H9 (cell line): Measurements from ENCODE around the gene LYZL4. TPM values are rescaled to one million over a fixed set of nuclear protein-coding genes. Genes with fewer than 3 reads are reported as not detected.

Experiments
- DNase-seq: peaks from one replicate; pipeline ENCODE4 v3.0.0-alpha.2; 2017
- H2AFZ ChIP-seq: one replicate; pipeline ENCODE4 v1.6.1; 2013; ENCODE audit warnings: mild to moderate bottlenecking, low read length, control low read depth, moderate library complexity
- H2AK5ac ChIP-seq: 2 replicates; pipeline ENCODE4 v1.6.1; 2013; ENCODE audit warnings: low read length, control low read depth, mixed read lengths; ENCODE audit not compliant: insufficient read length
- H2BK120ac ChIP-seq: one replicate; pipeline ENCODE4 v1.6.1; 2013; ENCODE audit warnings: low read depth, mild to moderate bottlenecking, low read length, control low read depth, inconsistent platforms; ENCODE audit not compliant: poor library complexity, severe bottlenecking
- H2BK12ac ChIP-seq: 2 replicates; pipeline ENCODE4 v1.6.1; 2013; ENCODE audit warnings: low read length, control low read depth, mixed read lengths, low read depth; ENCODE audit not compliant: insufficient read length
- H2BK15ac ChIP-seq: 2 replicates; pipeline ENCODE4 v1.6.1; 2013; ENCODE audit warnings: low read depth, low read length, control low read depth
- H2BK20ac ChIP-seq: one replicate; pipeline ENCODE4 v1.6.1; 2013; ENCODE audit warnings: low read depth, mild to moderate bottlenecking, low read length, control low read depth, inconsistent platforms; ENCODE audit not compliant: poor library complexity, severe bottlenecking
- H2BK5ac ChIP-seq: 2 replicates; pipeline ENCODE4 v1.6.1; 2013; ENCODE audit warnings: low read length, control low read depth, mixed read lengths; ENCODE audit not compliant: insufficient read length
- H3K14ac ChIP-seq: 2 replicates; pipeline ENCODE4 v1.6.1; 2013; ENCODE audit warnings: low read length, control low read depth; ENCODE audit not compliant: insufficient read depth
- H3K18ac ChIP-seq: 2 replicates; pipeline ENCODE4 v1.6.1; 2013; ENCODE audit warnings: low read depth, mild to moderate bottlenecking, mixed read lengths, low read length, control low read depth; ENCODE audit not compliant: insufficient read length
- H3K23ac ChIP-seq: 2 replicates; pipeline ENCODE4 v1.6.1; 2013; ENCODE audit warnings: low read length, control low read depth, mixed read lengths, low read depth; ENCODE audit not compliant: insufficient read length
- H3K23me2 ChIP-seq: 2 replicates; pipeline ENCODE4 v1.6.1; 2013; ENCODE audit warnings: low read depth, mild to moderate bottlenecking, mixed read lengths, low read length, control low read depth; ENCODE audit not compliant: insufficient read length, poor library complexity, severe bottlenecking
- H3K27ac ChIP-seq: 2 replicates; pipeline ENCODE4 v1.5.1; 2013; ENCODE audit warnings: low read length, control low read depth, mixed read lengths, low read depth; ENCODE audit not compliant: insufficient read length
- H3K27me3 ChIP-seq: 2 replicates; pipeline ENCODE4 v1.6.1; 2013; ENCODE audit warnings: low read length, control low read depth, inconsistent platforms; ENCODE audit not compliant: insufficient read depth
- H3K4ac ChIP-seq: 2 replicates; pipeline ENCODE4 v1.6.1; 2013; ENCODE audit warnings: low read depth, mild to moderate bottlenecking, control low read depth, inconsistent platforms, low read length, moderate library complexity
- H3K4me1 ChIP-seq: 2 replicates; pipeline ENCODE4 v1.6.1; 2013; ENCODE audit warnings: low read length, control low read depth, inconsistent platforms; ENCODE audit not compliant: insufficient read depth
- H3K4me2 ChIP-seq: 2 replicates; pipeline ENCODE4 v1.6.1; 2013; ENCODE audit warnings: low read length, control low read depth, mixed read lengths; ENCODE audit not compliant: insufficient read length, insufficient read depth
- H3K56ac ChIP-seq: 2 replicates; pipeline ENCODE4 v1.6.1; 2013; ENCODE audit warnings: low read depth, mild to moderate bottlenecking, mixed read lengths, low read length, control low read depth; ENCODE audit not compliant: insufficient read length
- H3K79me1 ChIP-seq: 2 replicates; pipeline ENCODE4 v1.6.1; 2013; ENCODE audit warnings: low read depth, mild to moderate bottlenecking, moderate library complexity, low read length, control low read depth, inconsistent platforms; ENCODE audit not compliant: insufficient read depth, poor library complexity, severe bottlenecking
- H3K79me2 ChIP-seq: 2 replicates; pipeline ENCODE4 v1.6.1; 2013; ENCODE audit warnings: low read length, control low read depth, inconsistent platforms; ENCODE audit not compliant: insufficient read depth
- H3K9ac ChIP-seq: 2 replicates; pipeline ENCODE4 v1.6.1; 2013; ENCODE audit warnings: low read length, control low read depth, mixed read lengths; ENCODE audit not compliant: insufficient read length; ENCODE audit errors: extremely low read depth
- H3K9me3 ChIP-seq: one replicate; pipeline ENCODE4 v1.6.1; 2013; ENCODE audit warnings: low read depth, low read length, inconsistent platforms; ENCODE audit not compliant: control insufficient read depth
- H3T11ph ChIP-seq: one replicate; pipeline ENCODE4 v1.6.1; 2013; ENCODE audit warnings: mild to moderate bottlenecking, low read length, control low read depth, inconsistent platforms
- H4K20me1 ChIP-seq: one replicate; pipeline ENCODE4 v1.6.1; 2013; ENCODE audit not compliant: control insufficient read depth, insufficient read length, insufficient read depth
- H4K5ac ChIP-seq: 2 replicates; pipeline ENCODE4 v1.6.1; 2013; ENCODE audit warnings: low read depth, mild to moderate bottlenecking, mixed read lengths, low read length, control low read depth; ENCODE audit not compliant: insufficient read length
- H4K8ac ChIP-seq: replicated peaks from 2 replicates; pipeline ENCODE4 v1.6.1; 2013; ENCODE audit warnings: low read length, control low read depth, mixed read lengths, low read depth; ENCODE audit not compliant: insufficient read length
- H4K91ac ChIP-seq: 2 replicates; pipeline ENCODE4 v1.6.1; 2013; ENCODE audit warnings: low read depth, mild to moderate bottlenecking, moderate library complexity, mixed read lengths, low read length, control low read depth; ENCODE audit not compliant: insufficient read length
- H3K27ac Mint-ChIP-seq, 3 experiments: 2 replicates in 2 of 3; 3 replicates in 1 of 3; pipeline ENCODE4 v1.8.0; 2020 to 2021; ENCODE audit warnings: mixed read lengths in 3 of 3, mild to moderate bottlenecking in 1 of 3, moderate library complexity in 1 of 3
- H3K27me3 Mint-ChIP-seq: 2 replicates; pipeline ENCODE4 v1.8.0; 2021; ENCODE audit warnings: low read depth, mild to moderate bottlenecking, moderate library complexity, mixed read lengths
- H3K36me3 Mint-ChIP-seq, 3 experiments: 2 replicates in 2 of 3; 3 replicates in 1 of 3; pipeline ENCODE4 v1.8.0; 2020 to 2021; ENCODE audit warnings: low read depth in 3 of 3, mixed read lengths in 3 of 3; ENCODE audit not compliant: insufficient read depth in 1 of 3
- H3K4me1 Mint-ChIP-seq, 2 experiments: 2 replicates each; pipeline ENCODE4 v1.8.0; 2020; ENCODE audit warnings: mixed read lengths in 2 of 2
- H3K4me3 Mint-ChIP-seq, 2 experiments: 2 replicates in 1 of 2; 3 replicates in 1 of 2; pipeline ENCODE4 v1.8.0; 2020 to 2021; ENCODE audit warnings: mild to moderate bottlenecking in 2 of 2, mixed read lengths in 2 of 2, moderate library complexity in 1 of 2
- H3K9me3 Mint-ChIP-seq, 2 experiments: 2 replicates in 1 of 2; 3 replicates in 1 of 2; pipeline ENCODE4 v1.8.0; 2020; ENCODE audit warnings: mild to moderate bottlenecking in 2 of 2, mixed read lengths in 2 of 2, moderate library complexity in 1 of 2
- WGBS: extraction: QIAGEN DNeasy Blood & Tissue Kit; methylation state at CpG from one replicate; pipeline ENCODE4 v1.1.7; 2013; ENCODE audit warnings: missing lambda C conversion rate, low lambda C conversion rate, mixed read lengths; ENCODE audit not compliant: insufficient read length; ENCODE audit errors: extremely low coverage; 5-methylcytosine and 5-hydroxymethylcytosine counted together
- total RNA-seq: library from RNA; stranded (reverse); gene quantifications from 2 replicates; pipeline ENCODE4 v1.2.1, GENCODE V29; 2021
- TF ChIP-seq, protein P1 (sequence below): fragments of 200-600 bp; sonication (generic); conservative IDR thresholded peaks from 3 replicates; pipeline ENCODE4 v1.8.0; 2021; ENCODE audit warnings: antibody characterized with exemption, mild to moderate bottlenecking

LYZL4 gene
- total RNA-seq, 1 experiment from 2014 or later = not detected

DNA sequence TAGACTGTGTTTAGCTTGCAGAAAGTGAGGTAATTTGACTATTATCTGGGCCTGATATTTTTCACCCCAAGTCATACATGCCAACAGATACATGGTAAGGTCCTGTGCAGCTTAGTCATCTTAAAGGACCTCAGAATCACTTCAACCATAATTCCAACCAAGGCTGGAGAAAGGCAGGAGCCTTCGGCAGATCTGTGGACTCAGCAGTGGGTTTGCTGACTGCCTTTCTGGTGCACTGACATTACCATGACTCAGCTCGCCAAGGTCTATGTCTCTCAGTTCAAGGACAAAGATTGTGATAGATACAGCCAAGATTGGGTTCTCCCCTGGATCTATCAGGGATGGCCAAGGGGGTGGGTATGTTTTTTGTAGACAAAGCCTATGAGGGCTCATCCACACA, 32.7 kb downstream of the LYZL4 start:
- peaks cover 9 to 23% of the 10 kb centered on the region in 2 experiments for H3K4me1 Mint-ChIP-seq
- H3K27ac Mint-ChIP-seq = no peak overlapping the region
- Histone ChIP-seq H3K18ac (no peak overlapping the region), H3K27ac (no peak overlapping the region), H3K79me2 (no peaks in the 10 kb centered on the region), H2BK120ac (no peak overlapping the region), H3K9ac (no peak overlapping the region), H3K23me2 (no peaks in the 10 kb centered on the region), H2AK5ac (no peak overlapping the region), H3K27me3 (no peaks in the 10 kb centered on the region), H3K56ac (no peak overlapping the region), H4K5ac (no peak overlapping the region), H2AFZ (no peak overlapping the region), H3K79me1 (no peaks in the 10 kb centered on the region), H3K4ac (no peak overlapping the region), H2BK12ac (no peak overlapping the region), H4K20me1 (no peaks in the 10 kb centered on the region), H2BK20ac (no peak overlapping the region), H3K9me3 (no peaks in the 10 kb centered on the region), H3K4me1 (no peaks in the 10 kb centered on the region), H4K8ac (no peak overlapping the region), H3K23ac (no peak overlapping the region), H3K4me2 (no peak overlapping the region), H2BK15ac (no peak overlapping the region), H4K91ac (no peak overlapping the region), H2BK5ac (no peak overlapping the region), H3T11ph (no peak overlapping the region), H3K14ac (no peak overlapping the region)
- WGBS = no CpG with 5 or more reads among the region's 2 CpGs
- H3K27me3 Mint-ChIP-seq = peaks cover 3% of the 10 kb centered on the region
- no peaks in the 10 kb centered on the region for H3K9me3 Mint-ChIP-seq
- H3K36me3 Mint-ChIP-seq = no peaks in the 10 kb centered on the region
- TF ChIP-seq, protein P1, sequence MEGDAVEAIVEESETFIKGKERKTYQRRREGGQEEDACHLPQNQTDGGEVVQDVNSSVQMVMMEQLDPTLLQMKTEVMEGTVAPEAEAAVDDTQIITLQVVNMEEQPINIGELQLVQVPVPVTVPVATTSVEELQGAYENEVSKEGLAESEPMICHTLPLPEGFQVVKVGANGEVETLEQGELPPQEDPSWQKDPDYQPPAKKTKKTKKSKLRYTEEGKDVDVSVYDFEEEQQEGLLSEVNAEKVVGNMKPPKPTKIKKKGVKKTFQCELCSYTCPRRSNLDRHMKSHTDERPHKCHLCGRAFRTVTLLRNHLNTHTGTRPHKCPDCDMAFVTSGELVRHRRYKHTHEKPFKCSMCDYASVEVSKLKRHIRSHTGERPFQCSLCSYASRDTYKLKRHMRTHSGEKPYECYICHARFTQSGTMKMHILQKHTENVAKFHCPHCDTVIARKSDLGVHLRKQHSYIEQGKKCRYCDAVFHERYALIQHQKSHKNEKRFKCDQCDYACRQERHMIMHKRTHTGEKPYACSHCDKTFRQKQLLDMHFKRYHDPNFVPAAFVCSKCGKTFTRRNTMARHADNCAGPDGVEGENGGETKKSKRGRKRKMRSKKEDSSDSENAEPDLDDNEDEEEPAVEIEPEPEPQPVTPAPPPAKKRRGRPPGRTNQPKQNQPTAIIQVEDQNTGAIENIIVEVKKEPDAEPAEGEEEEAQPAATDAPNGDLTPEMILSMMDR = no peak
- DNase-seq = no peak
- H3K4me3 Mint-ChIP-seq = no peak overlapping the region
